Thyroid gland (tissue), 4 donors: ENCODE data around the gene ZBTB42. TPM values are rescaled to one million over a fixed set of nuclear protein-coding genes. Genes with fewer than 3 reads are reported as not detected.
A peak's percentile ranks its signal among the peaks of the same experiment; 100 is the strongest.

Experiments used
- DNase-seq, 2 donors: peaks; one replicate each; pipeline ENCODE4 v3.0.0-alpha.2; 2019
- H3K27ac ChIP-seq, 3 donors: fragments of 200-600 bp; sonication (generic); 1 replicate in 2 of 3; 2 replicates in 1 of 3; pipeline ENCODE4 v1.5.1; 2016 to 2019; ENCODE audit warnings: mild to moderate bottlenecking in 1 of 3, moderate library complexity in 1 of 3
- H3K27me3 ChIP-seq: fragments of 200-600 bp; sonication (generic); one replicate; pipeline ENCODE4 v1.5.1; 2019
- H3K36me3 ChIP-seq, 2 donors: fragments of 200-600 bp; sonication (generic); one replicate each; pipeline ENCODE4 v1.5.1; 2016 to 2019
- H3K4me1 ChIP-seq, 2 donors: fragments of 200-600 bp; sonication (generic); one replicate each; pipeline ENCODE4 v1.5.1; 2017 to 2019
- H3K4me3 ChIP-seq, 3 donors: fragments of 200-600 bp; sonication (generic); replicated peaks in 1 of 3; 1 replicate in 2 of 3; 2 replicates in 1 of 3; pipeline ENCODE4 v1.5.1; 2016; ENCODE audit warnings: mild to moderate bottlenecking in 1 of 3
- H3K9me3 ChIP-seq: fragments of 200-600 bp; sonication (generic); one replicate; pipeline ENCODE4 v1.5.1; 2017
- CTCF ChIP-seq, 6 experiments: fragments of 200-600 bp in 3 of 6; fragments of 450-650 bp in 3 of 6; sonication (generic) in 3 of 6; IDR thresholded peaks; one replicate each; pipeline ENCODE4 v1.5.1; 2016 to 2019; ENCODE audit warnings: antibody characterized with exemption in 6 of 6, mild to moderate bottlenecking in 2 of 6, inconsistent platforms in 1 of 6, moderate library complexity in 1 of 6
- POLR2A ChIP-seq, 2 donors: fragments of 450-650 bp; IDR thresholded peaks; one replicate each; pipeline ENCODE4 v1.6.1; 2017; ENCODE audit warnings: antibody characterized with exemption in 2 of 2, mild to moderate bottlenecking in 2 of 2, moderate library complexity in 1 of 2
- WGBS, 2 donors: methylation state at CpG; one replicate each; pipeline ENCODE4 v1.1.5; 2017; 5-methylcytosine and 5-hydroxymethylcytosine counted together
- intact Hi-C: fragments of 100-400 bp; cut with DNase I; formaldehyde crosslinking; loops from one replicate; pipeline ENCODE4 v1.15.1; 2023
- total RNA-seq, 4 donors: library from RNA; depleted of rRNA; stranded (reverse); fragments of >200 nt; gene quantifications; one replicate each; pipeline ENCODE4 v1.2.3, GENCODE V29; 2016

Gene ZBTB42
- total RNA-seq, 4 donors from 2014 or later = 12.9 to 29.4 (median 16.8) TPM

GRCh38 chr14:104775073-104775489 lies 25.8 kb upstream of the ZBTB42 start:
- Histone ChIP-seq H3K4me3 (no peak overlapping the region), H3K27me3 (no peaks in the 10 kb centered on the region), H3K4me1 (peaks cover 41 to 60% of the 10 kb centered on the region in 2 donors), H3K9me3 (no peaks in the 10 kb centered on the region), H3K27ac (peak overlapping the region; percentile 65 to 88 (median 77)), H3K36me3 (peaks cover 22% of the 10 kb centered on the region in 2 donors)
- peak; percentile 91 to 93 for DNase-seq
- 41 to 62% methylated on average over 5 to 9 of the region's 13 CpGs for WGBS, 2 donors
- TF ChIP-seq CTCF (IDR thresholded peaks at IDR 0.05) = no peak
- no peak for TF ChIP-seq POLR2A (IDR thresholded peaks at IDR 0.05)
- intact Hi-C loops = loop anchor here (10.0 kb wide), 1 partner anchor 270 kb away; no protein-coding TSS in a partner anchor

- Histone ChIP-seq H3K4me3 (no peak overlapping the region), H3K36me3 (peaks cover 20 to 21% of the 10 kb centered on the region in 2 donors), H3K27me3 (no peaks in the 10 kb centered on the region), H3K9me3 (no peaks in the 10 kb centered on the region), H3K27ac (peak overlapping the region in 2 of 3 donors; percentile 65 to 88), H3K4me1 (peaks cover 41 to 60% of the 10 kb centered on the region in 2 donors)
- 92 to 100% methylated on average over 7 to 9 of the region's 15 CpGs for WGBS, 2 donors
- no peak for TF ChIP-seq CTCF (IDR thresholded peaks at IDR 0.05)
- TF ChIP-seq POLR2A (IDR thresholded peaks at IDR 0.05) = no peak
- intact Hi-C loops = loop anchor here (10.0 kb wide), 1 partner anchor 268 kb away; no protein-coding TSS in a partner anchor
- DNase-seq = no peak
Observed at GRCh38 chr14:104776481-104776880, 24.4 kb upstream of the ZBTB42 start.

- 64 to 82% methylated on average over 10 to 14 of the region's 16 CpGs for WGBS, 2 donors
- intact Hi-C loops = loop anchor here (10.0 kb wide), 1 partner anchor 268 kb away; no protein-coding TSS in a partner anchor
- no peak for DNase-seq
Observed at GRCh38 chr14:104776961-104777807, 23.7 kb upstream of the ZBTB42 start.

GRCh38 chr14:104777808-104778249 lies 23.1 kb upstream of the ZBTB42 start:
- Histone ChIP-seq H3K4me1 (peaks cover 41 to 60% of the 10 kb centered on the region in 2 donors), H3K27me3 (no peaks in the 10 kb centered on the region), H3K9me3 (no peaks in the 10 kb centered on the region), H3K4me3 (no peak overlapping the region), H3K36me3 (peaks cover 7 to 9% of the 10 kb centered on the region in 2 donors), H3K27ac (peak overlapping the region; percentile 2 to 88 (median 61))
- TF ChIP-seq POLR2A (IDR thresholded peaks at IDR 0.05) (no peak), CTCF (IDR thresholded peaks at IDR 0.05) (no peak)
- WGBS, 2 donors = 20 to 56% methylated on average over 8 of the region's 15 CpGs
- peak; percentile 56 to 75 for DNase-seq
- intact Hi-C loops = loop anchor here (10.0 kb wide), 1 partner anchor 267 kb away; no protein-coding TSS in a partner anchor

More at GRCh38 chr14:104776961-104777807, 23.7 kb upstream of the ZBTB42 start:
- H3K9me3 ChIP-seq = no peaks in the 10 kb centered on the region
- H3K4me1 ChIP-seq = peaks cover 41 to 60% of the 10 kb centered on the region in 2 donors
- no peak for TF ChIP-seq POLR2A (IDR thresholded peaks at IDR 0.05)
- peak in 1 of 6 experiments; percentile 13 for TF ChIP-seq CTCF (IDR thresholded peaks at IDR 0.05)
- no peak overlapping the region for H3K4me3 ChIP-seq
- peaks cover 13 to 15% of the 10 kb centered on the region in 2 donors for H3K36me3 ChIP-seq
- H3K27me3 ChIP-seq = no peaks in the 10 kb centered on the region
- peak overlapping the region; percentile 2 to 88 (median 61) for H3K27ac ChIP-seq
